GM12892 (cell line): ENCODE results near the gene EIF2A. TPM values are rescaled to one million over a fixed set of nuclear protein-coding genes. Genes with fewer than 3 reads are reported as not detected.
"Not testable (repeated sequence)": the region's sequence is repeated elsewhere in the genome, so short reads cannot be mapped to it uniquely, and the experiment has no call there.

Experiments used
- DNase-seq: peaks from one replicate; pipeline ENCODE4 v3.0.0; 2011; ENCODE audit not compliant: insufficient read length
- FAIRE-seq: peaks from 2 replicates; lab custom pipeline; 2011; peaks lifted over from hg19 to GRCh38; lab: Jason Lieb, UNC
- POLR2A ChIP-seq: IDR thresholded peaks from 2 replicates; pipeline ENCODE4 v1.6.1; 2011; ENCODE audit warnings: low read depth, low read length, control low read depth
- POLR2AphosphoS5 ChIP-seq: IDR thresholded peaks from 2 replicates; pipeline ENCODE4 v1.6.1; 2011; ENCODE audit warnings: low read depth, low read length, control low read depth
- TAF1 ChIP-seq: IDR thresholded peaks from 2 replicates; pipeline ENCODE4 v1.6.1; 2011; ENCODE audit warnings: low read depth, mild to moderate bottlenecking, control low read depth, low read length, borderline replicate concordance
- polyA plus RNA-seq: library from polyadenylated mRNA; unstranded; fragments of >200 nt; gene quantifications from one replicate; pipeline ENCODE4 v1.2.1, GENCODE V29; 2012; ENCODE audit warnings: missing spikeins, inconsistent platforms; ENCODE audit not compliant: missing spikeins

EIF2A gene
- 131 TPM for polyA plus RNA-seq

- peak; percentile 96 for FAIRE-seq
- DNase-seq: peak; percentile 65
- TF ChIP-seq POLR2A (peak; percentile 97), POLR2AphosphoS5 (peak; percentile 95), TAF1 (peak; percentile 89)
These were observed at the start of gene EIF2A, which contains the start of gene SERP1 for GRCh38 chr3:150546226-150547044. Gene EIF2A (plus strand): TSS chr3:150546787. CDS start chr3:150546803, 16 bp downstream. Gene SERP1 (minus strand): TSS chr3:150546496. CDS start chr3:150546135, 361 bp downstream.

DNA sequence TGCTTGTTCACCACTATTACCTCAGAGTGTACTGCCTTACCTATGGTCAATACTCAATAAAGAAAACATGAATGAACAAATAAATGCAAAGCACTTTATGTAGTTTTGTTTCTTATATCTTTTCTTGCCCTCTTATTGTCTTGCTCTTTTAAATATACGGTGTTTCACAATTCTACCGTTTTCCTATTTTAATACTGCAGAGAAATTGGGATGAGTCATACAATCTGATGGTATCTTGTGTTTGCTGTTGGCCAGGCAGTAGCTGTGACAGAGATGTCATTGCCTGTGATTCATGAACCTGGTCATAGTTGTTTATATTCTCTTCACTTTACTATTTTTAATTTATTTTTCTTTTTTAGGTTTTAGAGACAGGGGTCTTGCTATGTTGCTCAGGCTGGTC is 48.6 kb upstream of the EIF2A start:
- DNase-seq (no peak), FAIRE-seq (no peak)
- TF ChIP-seq POLR2A (no peak), TAF1 (no peak), POLR2AphosphoS5 (no peak)

DNA sequence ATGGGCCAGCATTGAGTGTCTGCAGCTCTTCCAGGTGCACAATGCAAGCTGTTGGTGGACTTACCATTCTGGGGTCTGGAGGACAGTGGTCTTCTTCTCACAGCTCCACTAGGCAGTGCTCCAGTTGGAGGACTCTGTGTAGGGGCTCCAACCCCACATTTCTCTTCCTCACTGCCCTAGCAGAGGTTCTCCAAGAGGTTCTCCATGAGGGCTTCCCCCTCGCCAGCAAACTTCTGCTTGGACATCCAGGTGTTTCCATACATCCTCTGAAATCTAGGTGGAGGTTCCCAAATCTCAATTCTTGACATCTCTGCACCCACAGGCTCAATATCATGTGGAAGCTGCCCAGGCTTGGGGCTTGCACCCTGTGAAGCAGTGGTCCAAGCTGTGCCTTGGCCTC is 45.6 kb upstream of the EIF2A start:
- FAIRE-seq, DNase-seq: not testable (repeated sequence)

DNA sequence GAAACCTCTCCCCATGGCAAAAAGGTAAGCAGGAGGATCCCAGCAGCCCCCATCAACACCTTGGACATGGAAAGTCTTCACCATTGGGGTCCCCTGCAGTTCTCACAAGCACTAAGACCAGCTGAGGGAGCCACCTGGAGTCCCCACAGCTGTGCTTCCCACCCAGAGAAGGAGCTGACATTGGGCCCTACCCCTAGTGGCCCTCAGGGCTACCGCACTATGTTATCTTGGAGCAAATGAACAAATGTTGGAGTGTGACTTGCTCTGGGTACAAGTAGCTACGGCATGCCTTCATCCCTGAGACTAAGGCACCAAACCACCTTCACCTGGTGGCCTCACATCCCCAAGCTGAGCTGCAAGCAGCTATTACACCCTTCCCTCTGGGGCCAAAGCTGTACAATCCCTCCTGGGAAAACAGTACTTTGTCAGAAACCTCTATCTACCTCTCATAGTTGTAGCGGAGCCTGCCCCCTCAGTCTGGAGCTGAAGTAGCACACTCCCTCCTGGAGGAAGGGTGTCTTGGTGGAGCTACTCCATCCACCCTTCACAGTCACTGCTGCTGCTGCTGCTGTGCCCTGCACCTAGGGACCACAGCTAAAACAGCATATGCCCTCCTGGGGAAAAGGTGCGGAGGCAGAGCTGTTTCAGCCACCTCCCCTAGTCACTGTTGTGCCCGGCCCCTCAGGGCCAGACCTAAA is 43.0 kb upstream of the EIF2A start:
- no peak for FAIRE-seq

DNA sequence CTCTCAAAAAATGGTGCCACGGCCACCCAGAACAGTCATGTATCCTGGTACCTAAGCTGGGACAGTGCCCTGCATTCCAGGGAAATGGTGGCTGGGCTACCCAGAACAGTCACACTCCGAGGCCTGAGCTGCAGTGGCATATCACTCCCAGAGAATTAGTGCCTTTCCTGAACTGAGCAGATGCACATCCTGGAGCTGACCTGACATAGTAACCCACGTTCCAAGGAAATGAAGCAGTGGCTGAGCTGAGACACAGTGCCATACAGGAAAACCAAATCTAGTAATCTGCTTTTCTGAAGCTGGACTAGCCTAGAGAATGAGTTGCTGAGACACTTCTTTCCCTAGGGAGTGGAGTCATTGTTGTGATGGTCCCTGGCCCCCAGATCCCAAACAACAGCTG is 42.1 kb upstream of the EIF2A start:
- TF ChIP-seq POLR2AphosphoS5 (no peak), TAF1 (no peak), POLR2A (no peak)
- FAIRE-seq: no peak

More for the DNA sequence above, 43.0 kb upstream of the EIF2A start:
- no peak for TF ChIP-seq TAF1
- no peak for TF ChIP-seq POLR2AphosphoS5
- no peak for TF ChIP-seq POLR2A
- DNase-seq: no peak

DNA sequence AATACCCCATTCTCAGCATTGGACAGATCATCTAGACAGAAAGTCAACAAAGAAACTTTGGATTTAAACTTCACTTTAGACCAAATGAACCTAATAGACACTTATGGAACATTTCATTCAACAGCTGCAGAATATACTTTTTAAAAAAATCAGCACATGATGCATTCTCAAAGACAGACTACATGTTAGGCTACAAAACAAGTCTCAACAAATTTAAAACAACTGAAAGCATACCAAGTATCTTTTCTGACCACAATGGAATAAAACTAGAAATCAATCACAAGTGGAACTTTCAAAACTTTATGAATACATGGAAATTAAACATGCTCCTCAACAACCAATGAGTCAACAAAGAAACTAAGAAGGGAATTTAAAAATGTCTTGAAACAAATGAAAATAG is 38.2 kb upstream of the EIF2A start:
- FAIRE-seq: no peak
- TF ChIP-seq POLR2AphosphoS5: no peak
- TF ChIP-seq TAF1: no peak
- TF ChIP-seq POLR2A: no peak
- DNase-seq: no peak

More for the DNA sequence above, 42.1 kb upstream of the EIF2A start:
- no peak for DNase-seq

DNA sequence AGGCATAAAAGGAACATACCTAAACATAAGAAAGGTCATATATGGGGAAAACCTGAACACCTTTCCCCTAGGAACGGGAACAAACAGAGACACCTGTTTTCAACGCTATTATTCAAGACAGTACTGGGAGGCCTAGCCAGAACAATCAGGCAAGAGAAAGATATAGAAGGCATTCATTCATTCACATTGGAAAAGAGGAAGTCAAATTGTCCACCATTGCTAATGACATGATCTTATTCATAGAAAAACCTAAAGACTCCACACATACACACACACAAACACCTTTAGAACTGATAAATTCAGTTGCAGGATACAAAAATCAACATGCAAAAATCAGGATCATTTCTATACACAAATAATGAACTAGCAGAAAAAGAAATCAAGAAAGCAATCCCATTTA is 36.8 kb upstream of the EIF2A start:
- DNase-seq (no peak), FAIRE-seq (no peak)
- TF ChIP-seq POLR2A: no peak
- no peak for TF ChIP-seq POLR2AphosphoS5
- no peak for TF ChIP-seq TAF1

DNA sequence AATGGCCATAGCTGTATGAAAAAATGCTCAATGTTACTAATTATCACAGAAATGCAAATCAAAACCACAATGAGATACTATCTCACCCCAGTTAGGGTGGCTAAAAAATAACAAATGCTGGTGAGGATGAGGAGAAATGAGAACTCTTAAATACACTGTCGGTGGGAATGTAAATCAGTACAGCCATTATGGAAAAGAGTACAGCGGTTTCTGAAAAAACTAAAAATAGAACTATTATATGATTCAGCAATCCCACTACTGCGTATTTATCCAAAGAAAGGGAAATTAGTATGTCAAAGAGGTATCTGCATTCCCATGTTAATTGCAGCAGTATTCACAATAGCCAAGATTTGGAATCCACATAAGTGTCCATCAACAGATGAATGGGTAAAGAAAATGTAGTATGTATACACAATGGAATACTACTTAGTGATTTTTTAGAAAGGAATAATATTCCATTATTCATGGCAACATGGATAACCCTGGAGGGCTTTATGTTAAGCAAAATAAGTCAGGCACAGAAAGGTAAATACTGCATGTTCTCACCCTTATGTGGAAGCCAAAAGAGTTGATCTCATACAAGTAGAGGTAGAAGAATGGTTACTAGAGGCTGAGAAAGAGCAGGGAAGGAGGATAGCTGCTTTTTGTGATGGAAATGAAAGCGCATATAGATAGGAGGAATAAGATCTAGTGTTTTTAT is 35.3 kb upstream of the EIF2A start:
- DNase-seq (no peak), FAIRE-seq (no peak)
- TF ChIP-seq POLR2A (no peak), TAF1 (no peak), POLR2AphosphoS5 (no peak)

GRCh38 chr3:150515210-150515609 is 31.4 kb upstream of the EIF2A start:
- FAIRE-seq (no peak), DNase-seq (no peak)
- TF ChIP-seq TAF1 (no peak), POLR2AphosphoS5 (no peak), POLR2A (no peak)

- TF ChIP-seq POLR2AphosphoS5 (no peak), TAF1 (no peak)
- FAIRE-seq: no peak
- DNase-seq: no peak
These were observed 27.6 kb upstream of the EIF2A start for GRCh38 chr3:150519026-150519425.

GRCh38 chr3:150520408-150520807 is 26.2 kb upstream of the EIF2A start:
- DNase-seq (no peak), FAIRE-seq (no peak)

More at GRCh38 chr3:150520408-150520807, 26.2 kb upstream of the EIF2A start:
- no peak for TF ChIP-seq TAF1
- no peak for TF ChIP-seq POLR2AphosphoS5
- no peak for TF ChIP-seq POLR2A
